Bronchial epithelial cell (primary cell): ENCODE data around the gene PCP4L1. TPM values are rescaled to one million over a fixed set of nuclear protein-coding genes. Genes with fewer than 3 reads are reported as not detected.
A peak's percentile ranks its signal among the peaks of the same experiment; 100 is the strongest.
"Not testable (repeated sequence)": the region's sequence is repeated elsewhere in the genome, so short reads cannot be mapped to it uniquely, and the experiment has no call there.

Experiments
- DNase-seq: peaks from one replicate; pipeline ENCODE4 v3.0.0-alpha.2; 2010; ENCODE audit warnings: low read depth
- FAIRE-seq: peaks from 2 replicates; lab custom pipeline; 2011; peaks lifted over from hg19 to GRCh38; lab: Jason Lieb, UNC
- H3K27me3 ChIP-seq: 2 replicates; pipeline ENCODE4 v1.5.1; 2011; ENCODE audit warnings: low read length; ENCODE audit not compliant: control insufficient read depth, insufficient read depth
- H3K36me3 ChIP-seq: 2 replicates; pipeline ENCODE4 v1.5.1; 2011; ENCODE audit warnings: low read length; ENCODE audit not compliant: control insufficient read depth, insufficient read depth
- H3K4me3 ChIP-seq: 2 replicates; pipeline ENCODE4 v1.5.1; 2011; ENCODE audit warnings: mild to moderate bottlenecking, low read depth, low read length, control low read depth
- total RNA-seq: library from RNA; depleted of rRNA; stranded (reverse); fragments of >200 nt; gene quantifications from 2 replicates; pipeline ENCODE4 v1.2.1, GENCODE V29; 2014
- TF ChIP-seq, protein P1 (sequence below): IDR thresholded peaks from 2 replicates; pipeline ENCODE4 v1.5.1; 2011; ENCODE audit warnings: mild to moderate bottlenecking, moderate library complexity, low read length, control low read depth, inconsistent platforms; ENCODE audit not compliant: insufficient read depth, severe bottlenecking

Gene PCP4L1
- total RNA-seq, 1 donor from 2014 or later, result 0.26 TPM

GRCh38 chr1:161235957-161236775 lies 22.4 kb upstream of the PCP4L1 start:
- Histone ChIP-seq H3K27me3 (no peaks in the 10 kb centered on the region), H3K36me3 (no peaks in the 10 kb centered on the region), H3K4me3 (no peak overlapping the region)
- DNase-seq, result no peak
- no peak for FAIRE-seq
- TF ChIP-seq, protein P1, sequence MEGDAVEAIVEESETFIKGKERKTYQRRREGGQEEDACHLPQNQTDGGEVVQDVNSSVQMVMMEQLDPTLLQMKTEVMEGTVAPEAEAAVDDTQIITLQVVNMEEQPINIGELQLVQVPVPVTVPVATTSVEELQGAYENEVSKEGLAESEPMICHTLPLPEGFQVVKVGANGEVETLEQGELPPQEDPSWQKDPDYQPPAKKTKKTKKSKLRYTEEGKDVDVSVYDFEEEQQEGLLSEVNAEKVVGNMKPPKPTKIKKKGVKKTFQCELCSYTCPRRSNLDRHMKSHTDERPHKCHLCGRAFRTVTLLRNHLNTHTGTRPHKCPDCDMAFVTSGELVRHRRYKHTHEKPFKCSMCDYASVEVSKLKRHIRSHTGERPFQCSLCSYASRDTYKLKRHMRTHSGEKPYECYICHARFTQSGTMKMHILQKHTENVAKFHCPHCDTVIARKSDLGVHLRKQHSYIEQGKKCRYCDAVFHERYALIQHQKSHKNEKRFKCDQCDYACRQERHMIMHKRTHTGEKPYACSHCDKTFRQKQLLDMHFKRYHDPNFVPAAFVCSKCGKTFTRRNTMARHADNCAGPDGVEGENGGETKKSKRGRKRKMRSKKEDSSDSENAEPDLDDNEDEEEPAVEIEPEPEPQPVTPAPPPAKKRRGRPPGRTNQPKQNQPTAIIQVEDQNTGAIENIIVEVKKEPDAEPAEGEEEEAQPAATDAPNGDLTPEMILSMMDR, result no peak

GRCh38 chr1:161238039-161238473 lies 20.5 kb upstream of the PCP4L1 start, which contains the start of gene NR1I3:
Gene NR1I3 (minus strand): TSS chr1:161238203. CDS start chr1:161236565, 1,638 bp downstream.
- no peaks in the 10 kb centered on the region for H3K27me3 ChIP-seq
- DNase-seq, result peak; percentile 31
- FAIRE-seq, result peak; percentile 99
- H3K4me3 ChIP-seq, result no peak within 1 kb of the TSS
- TF ChIP-seq, protein P1, result no peak
- H3K36me3 ChIP-seq, result no peaks in the 10 kb centered on the region

GRCh38 chr1:161241682-161242081 lies 16.9 kb upstream of the PCP4L1 start:
- TF ChIP-seq, protein P1, result no peak
- DNase-seq (no peak), FAIRE-seq (no peak)
- Histone ChIP-seq H3K4me3 (no peak overlapping the region), H3K27me3 (no peaks in the 10 kb centered on the region), H3K36me3 (no peaks in the 10 kb centered on the region)

DNA sequence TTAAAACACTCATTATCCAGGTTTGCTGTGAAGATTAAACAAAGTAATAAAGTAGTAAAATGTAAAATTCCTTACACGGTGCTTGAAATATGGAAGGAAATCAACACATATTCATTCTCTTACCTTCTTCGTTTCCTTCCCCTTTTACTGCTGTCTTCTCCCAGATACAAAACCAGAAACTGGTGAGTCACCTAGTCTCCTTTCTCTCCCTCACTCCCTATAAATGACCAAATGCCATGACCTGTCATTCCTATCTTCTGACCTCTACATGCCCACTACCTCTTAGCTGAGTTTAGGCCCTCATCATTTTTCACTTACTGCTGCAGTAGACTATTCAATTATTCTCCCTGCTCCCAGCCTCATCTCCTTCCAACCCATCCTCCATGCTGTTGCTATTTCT lies 16.2 kb upstream of the PCP4L1 start:
- TF ChIP-seq, protein P1, result no peak
- FAIRE-seq, result no peak
- no peaks in the 10 kb centered on the region for H3K27me3 ChIP-seq
- H3K4me3 ChIP-seq, result no peak overlapping the region
- H3K36me3 ChIP-seq, result no peaks in the 10 kb centered on the region
- peak; percentile 37 for DNase-seq

GRCh38 chr1:161244888-161245287 lies 13.7 kb upstream of the PCP4L1 start:
- TF ChIP-seq, protein P1, result no peak
- DNase-seq (peak; percentile 95), FAIRE-seq (peak; percentile 91)
- Histone ChIP-seq H3K36me3 (no peaks in the 10 kb centered on the region), H3K4me3 (no peak overlapping the region), H3K27me3 (no peaks in the 10 kb centered on the region)

DNA sequence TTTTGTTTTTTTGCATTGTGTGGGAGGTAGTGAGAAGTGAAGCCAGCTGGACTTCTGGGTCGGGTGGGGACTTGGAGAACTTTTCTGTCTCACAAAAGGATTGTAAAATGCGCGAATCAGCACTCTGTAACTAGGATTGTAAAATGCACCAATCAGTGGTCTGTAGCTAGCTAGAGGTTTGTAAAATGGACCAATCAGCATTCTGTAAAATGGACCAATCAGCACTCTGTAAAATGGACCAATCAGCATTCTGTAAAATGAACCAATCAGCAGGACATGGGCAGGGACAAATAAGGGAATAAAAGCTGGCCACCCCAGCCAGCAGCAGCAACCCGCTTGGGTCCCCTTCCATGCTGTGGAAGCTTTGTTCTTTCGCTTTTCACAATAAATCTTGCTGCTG lies 8.4 kb upstream of the PCP4L1 start:
- not testable (repeated sequence) for H3K27me3 ChIP-seq, DNase-seq, H3K36me3 ChIP-seq, H3K4me3 ChIP-seq, FAIRE-seq
